ENCODE results near the gene DACH1. TPM values are rescaled to one million over a fixed set of nuclear protein-coding genes. Genes with fewer than 3 reads are reported as not detected.

Gene DACH1
- total RNA-seq, 1 experiment from 2014 or later, result 0.31 TPM

- CTCF ChIA-PET, result interaction anchor here (0.6 to 1.0 kb wide), 8 partner anchors 19 to 510 kb away, joined by 3 to 7 read pairs (median 4); no protein-coding TSS in a partner anchor
- Mint-ChIP-seq H3K36me3 (no peaks in the 10 kb centered on the region), H3K9me3 (no peaks in the 10 kb centered on the region), H3K4me3 (no peak overlapping the region), H3K27ac (no peak overlapping the region), H3K4me1 (no peaks in the 10 kb centered on the region), H3K27me3 (ENCODE audit: low read depth) (no peaks in the 10 kb centered on the region)
- no peak for DNase-seq (ENCODE audit: low spot score)
- TF ChIP-seq E2F5 (CRISPR knock-in tag; IDR thresholded peaks at IDR 0.05) (no peak), USF2 (CRISPR knock-in tag; IDR thresholded peaks at IDR 0.05) (no peak), ZNF423 (CRISPR knock-in tag; IDR thresholded peaks at IDR 0.05) (no peak), FOXP1 (CRISPR knock-in tag; IDR thresholded peaks at IDR 0.05; ENCODE audit: borderline replicate concordance) (no peak), E2F1 (CRISPR knock-in tag; IDR thresholded peaks at IDR 0.05) (no peak), TCF7 (CRISPR knock-in tag; IDR thresholded peaks at IDR 0.05; ENCODE audit: low read depth) (no peak)
- no peak for ATAC-seq
- POLR2A ChIA-PET, result no interaction called here
Measured at GRCh38 chr13:71591374-71591773, 275.6 kb downstream of the DACH1 start.

GRCh38 chr13:71590654-71591148, 276.3 kb downstream of the DACH1 start:
- DNase-seq (ENCODE audit: low spot score), result peak; percentile 31
- POLR2A ChIA-PET, result no interaction called here
- H3K4me1 Mint-ChIP-seq, result no peaks in the 10 kb centered on the region
- peak; percentile 67; the same call in 1 of the 2 replicates for ATAC-seq
- CTCF ChIA-PET, result interaction anchor here (0.6 to 1.0 kb wide), 8 partner anchors 18 to 511 kb away, joined by 3 to 7 read pairs (median 4); no protein-coding TSS in a partner anchor
- H3K27me3 Mint-ChIP-seq (ENCODE audit: low read depth), result no peaks in the 10 kb centered on the region
- no peaks in the 10 kb centered on the region for H3K9me3 Mint-ChIP-seq
- no peaks in the 10 kb centered on the region for H3K36me3 Mint-ChIP-seq
- H3K27ac Mint-ChIP-seq, result no peak overlapping the region
- H3K4me3 Mint-ChIP-seq, result no peak overlapping the region
- no peak for TF ChIP-seq GRHL2 (CRISPR knock-in tag; IDR thresholded peaks at IDR 0.05; ENCODE audit: insufficient replicate concordance, severe bottlenecking)
- TF ChIP-seq FOXK1 (CRISPR knock-in tag; IDR thresholded peaks at IDR 0.05), result no peak
- no peak for TF ChIP-seq ZNF425 (CRISPR knock-in tag; conservative IDR thresholded peaks at IDR 0.05)
- TF ChIP-seq ZNF263 (CRISPR knock-in tag; IDR thresholded peaks at IDR 0.05; ENCODE audit: low read depth), result no peak
- no peak for TF ChIP-seq E2F4 (CRISPR knock-in tag; IDR thresholded peaks at IDR 0.05; ENCODE audit: borderline replicate concordance, low read depth)
- no peak for TF ChIP-seq SMAD3 (CRISPR knock-in tag; IDR thresholded peaks at IDR 0.05; ENCODE audit: borderline replicate concordance)
- TF ChIP-seq CTCF (IDR thresholded peaks at IDR 0.05), result no peak
- no peak for TF ChIP-seq MLX (CRISPR knock-in tag; IDR thresholded peaks at IDR 0.05)
- no peak for TF ChIP-seq USF1 (CRISPR knock-in tag; IDR thresholded peaks at IDR 0.05)
- no peak for TF ChIP-seq ATF2 (CRISPR knock-in tag; IDR thresholded peaks at IDR 0.05; ENCODE audit: borderline replicate concordance, low read depth)
- no peak for TF ChIP-seq USF2 (CRISPR knock-in tag; IDR thresholded peaks at IDR 0.05)
- TF ChIP-seq ZBTB43 (CRISPR knock-in tag; IDR thresholded peaks at IDR 0.05), result no peak
- TF ChIP-seq ZNF416 (CRISPR knock-in tag; IDR thresholded peaks at IDR 0.05), result no peak
